Bone marrow (tissue), 2 donors: Measurements from ENCODE around the gene SUMF1.
"Not testable (repeated sequence)": the region's sequence is repeated elsewhere in the genome, so short reads cannot be mapped to it uniquely, and the experiment has no call there.

ENCODE experiments used
- DNase-seq, 2 donors: peaks; one replicate each; lab custom pipeline; 2025; lab: John Stamatoyannopoulos, UW

The SUMF1 gene

GRCh38 chr3:4335840-4336562, 131.1 kb downstream of the SUMF1 start:
- DNase-seq, result no peak

GRCh38 chr3:4334548-4334947, 132.5 kb downstream of the SUMF1 start:
- no peak for DNase-seq

- DNase-seq, result no peak
Observed at GRCh38 chr3:4332991-4333390, 134.1 kb downstream of the SUMF1 start.

GRCh38 chr3:4332574-4332973, 134.5 kb downstream of the SUMF1 start:
- no peak for DNase-seq

- DNase-seq, result no peak
Observed at GRCh38 chr3:4332111-4332510, 135.0 kb downstream of the SUMF1 start.

- not testable (repeated sequence) for DNase-seq
Observed at GRCh38 chr3:4329806-4330205, 137.3 kb downstream of the SUMF1 start.

GRCh38 chr3:4326868-4327267, 140.2 kb downstream of the SUMF1 start:
- DNase-seq, result no peak

GRCh38 chr3:4323246-4324027, 143.6 kb downstream of the SUMF1 start:
- no peak for DNase-seq

GRCh38 chr3:4322635-4323034, 144.4 kb downstream of the SUMF1 start:
- peak in 1 of 2 donors; percentile 66 for DNase-seq

GRCh38 chr3:4321732-4322131, 145.3 kb downstream of the SUMF1 start:
- no peak for DNase-seq

- DNase-seq, result no peak
Observed at GRCh38 chr3:4320096-4320911, 146.8 kb downstream of the SUMF1 start.

- no peak for DNase-seq
Observed at GRCh38 chr3:4314688-4315087, 152.4 kb downstream of the SUMF1 start.

GRCh38 chr3:4313606-4314293, 153.3 kb downstream of the SUMF1 start:
- no peak for DNase-seq

GRCh38 chr3:4311496-4311895, 155.6 kb downstream of the SUMF1 start:
- no peak for DNase-seq
